ENCODE results near the gene RBM4B. TPM values are rescaled to one million over a fixed set of nuclear protein-coding genes. Genes with fewer than 3 reads are reported as not detected.

Gene RBM4B
- total RNA-seq, 2 experiments from 2014 or later, result 29.1 to 38.3 TPM

DNA sequence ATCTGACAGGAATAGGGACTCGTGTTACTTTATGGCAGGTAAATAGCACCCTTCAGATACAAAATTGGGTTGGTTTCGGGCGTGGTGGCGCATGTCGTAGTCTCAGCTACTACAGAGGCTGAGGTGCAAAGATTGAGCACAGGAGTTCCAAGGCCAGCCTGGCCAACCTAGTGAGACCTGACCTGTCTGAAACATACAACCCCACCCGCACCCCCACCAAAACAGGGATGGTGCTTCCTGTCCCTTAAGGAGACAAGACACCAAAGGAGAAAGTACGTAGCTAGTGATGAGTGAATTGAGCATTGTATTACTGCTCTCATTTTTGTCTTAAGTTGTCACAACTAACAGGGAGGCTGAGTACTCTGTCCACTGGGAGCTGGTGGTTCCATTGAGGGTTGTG, 25.0 kb downstream of the RBM4B start:
- POLR2A ChIA-PET, result no interaction called here
- TF ChIP-seq EZH2phosphoT487 (IDR thresholded peaks at IDR 0.05; ENCODE audit: borderline replicate concordance, low read depth, low read length), result no peak
- TF ChIP-seq, protein P1, sequence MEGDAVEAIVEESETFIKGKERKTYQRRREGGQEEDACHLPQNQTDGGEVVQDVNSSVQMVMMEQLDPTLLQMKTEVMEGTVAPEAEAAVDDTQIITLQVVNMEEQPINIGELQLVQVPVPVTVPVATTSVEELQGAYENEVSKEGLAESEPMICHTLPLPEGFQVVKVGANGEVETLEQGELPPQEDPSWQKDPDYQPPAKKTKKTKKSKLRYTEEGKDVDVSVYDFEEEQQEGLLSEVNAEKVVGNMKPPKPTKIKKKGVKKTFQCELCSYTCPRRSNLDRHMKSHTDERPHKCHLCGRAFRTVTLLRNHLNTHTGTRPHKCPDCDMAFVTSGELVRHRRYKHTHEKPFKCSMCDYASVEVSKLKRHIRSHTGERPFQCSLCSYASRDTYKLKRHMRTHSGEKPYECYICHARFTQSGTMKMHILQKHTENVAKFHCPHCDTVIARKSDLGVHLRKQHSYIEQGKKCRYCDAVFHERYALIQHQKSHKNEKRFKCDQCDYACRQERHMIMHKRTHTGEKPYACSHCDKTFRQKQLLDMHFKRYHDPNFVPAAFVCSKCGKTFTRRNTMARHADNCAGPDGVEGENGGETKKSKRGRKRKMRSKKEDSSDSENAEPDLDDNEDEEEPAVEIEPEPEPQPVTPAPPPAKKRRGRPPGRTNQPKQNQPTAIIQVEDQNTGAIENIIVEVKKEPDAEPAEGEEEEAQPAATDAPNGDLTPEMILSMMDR (conservative IDR thresholded peaks at IDR 0.05; ENCODE audit: low read length), result no peak
- intact Hi-C loops (cut with micrococcal nuclease; ENCODE audit: unreplicated experiment), result no loop called here

DNA sequence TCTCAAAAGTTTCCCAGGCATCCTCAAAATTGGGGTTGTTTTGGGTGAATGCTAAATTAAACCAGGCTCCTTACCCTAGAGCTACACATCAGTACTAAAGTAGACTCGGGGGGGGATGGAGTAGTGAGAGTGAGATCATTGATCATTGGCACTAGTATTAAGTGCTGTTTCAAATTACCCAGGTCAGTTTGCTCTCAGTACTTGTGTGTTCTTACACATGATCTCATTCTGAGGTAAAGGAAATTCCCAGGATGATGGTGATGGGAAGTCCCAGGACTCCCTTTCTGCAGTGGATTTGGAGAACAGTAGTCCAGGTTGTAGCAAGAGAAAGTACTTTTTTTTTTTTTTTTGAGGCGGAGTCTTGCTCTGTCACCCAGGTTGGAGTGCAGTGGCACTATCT, 26.7 kb downstream of the RBM4B start:
- BruUV-seq (replicated peaks), result no TSS peak
- TF ChIP-seq, protein P1 (conservative IDR thresholded peaks at IDR 0.05; ENCODE audit: low read length), result no peak
- TF ChIP-seq EZH2phosphoT487 (IDR thresholded peaks at IDR 0.05; ENCODE audit: borderline replicate concordance, low read depth, low read length), result no peak
- no peaks in the 10 kb centered on the region for H3K9me2 ChIP-seq (ENCODE audit: insufficient read depth, low read length)
- 0 out of 2 replicates have a peak, but pooled peaks cover 3% of the 10 kb centered on the region for H4K20me1 ChIP-seq (ENCODE audit: insufficient read depth, low read length)
- H2AFZ ChIP-seq (ENCODE audit: low read length), result no peak overlapping the region
- H3K9me3 ChIP-seq (ENCODE audit: low read length), result no peaks in the 10 kb centered on the region
- ChIA-PET POLR2A (interaction anchor here (0.5 kb wide), 1 partner anchor 521 kb away, joined by 3 read pairs; no protein-coding TSS in a partner anchor), CTCF (ENCODE audit: unreplicated experiment) (no interaction called here)
- peaks cover 65% of the 10 kb centered on the region for H3K79me2 ChIP-seq (ENCODE audit: insufficient read depth, low read depth, low read length)
- H3K4me3 ChIP-seq (ENCODE audit: low read depth, low read length, poor library complexity, severe bottlenecking), result no peak overlapping the region
- intact Hi-C loops (cut with micrococcal nuclease; ENCODE audit: unreplicated experiment), result no loop called here
- DNase-seq (ENCODE audit: low spot score), result no peak
- no peak overlapping the region for H3K4me2 ChIP-seq (ENCODE audit: low read length)
- no peak overlapping the region for H3K27ac ChIP-seq (ENCODE audit: low read depth, low read length, poor library complexity, severe bottlenecking)
- H3K36me3 ChIP-seq (ENCODE audit: insufficient read depth, low read length), result peaks cover 96% of the 10 kb centered on the region
- H3K4me1 ChIP-seq (ENCODE audit: insufficient read depth, low read length, poor library complexity, severe bottlenecking), result no peaks in the 10 kb centered on the region

More for the DNA sequence above, 25.0 kb downstream of the RBM4B start:
- no peaks in the 10 kb centered on the region for H4K20me1 ChIP-seq (ENCODE audit: insufficient read depth, low read length)
- CTCF ChIA-PET (ENCODE audit: unreplicated experiment), result interaction anchor here (0.6 kb wide), 1 partner anchor 514 kb away, joined by 4 read pairs; no protein-coding TSS in a partner anchor
- TSS peak; percentile 24 for BruUV-seq (replicated peaks)
- H3K9me2 ChIP-seq (ENCODE audit: insufficient read depth, low read length), result no peaks in the 10 kb centered on the region
- no peak overlapping the region for H3K4me2 ChIP-seq (ENCODE audit: low read length)
- no peak overlapping the region for H3K4me3 ChIP-seq (ENCODE audit: low read depth, low read length, poor library complexity, severe bottlenecking)
- peaks cover 95% of the 10 kb centered on the region for H3K36me3 ChIP-seq (ENCODE audit: insufficient read depth, low read length)
- H3K4me1 ChIP-seq (ENCODE audit: insufficient read depth, low read length, poor library complexity, severe bottlenecking), result no peaks in the 10 kb centered on the region
- H3K9me3 ChIP-seq (ENCODE audit: low read length), result no peaks in the 10 kb centered on the region
- peaks cover 60% of the 10 kb centered on the region for H3K79me2 ChIP-seq (ENCODE audit: insufficient read depth, low read depth, low read length)
- no peak overlapping the region for H2AFZ ChIP-seq (ENCODE audit: low read length)
- no peak overlapping the region for H3K27ac ChIP-seq (ENCODE audit: low read depth, low read length, poor library complexity, severe bottlenecking)
- no peak for DNase-seq (ENCODE audit: low spot score)

DNA sequence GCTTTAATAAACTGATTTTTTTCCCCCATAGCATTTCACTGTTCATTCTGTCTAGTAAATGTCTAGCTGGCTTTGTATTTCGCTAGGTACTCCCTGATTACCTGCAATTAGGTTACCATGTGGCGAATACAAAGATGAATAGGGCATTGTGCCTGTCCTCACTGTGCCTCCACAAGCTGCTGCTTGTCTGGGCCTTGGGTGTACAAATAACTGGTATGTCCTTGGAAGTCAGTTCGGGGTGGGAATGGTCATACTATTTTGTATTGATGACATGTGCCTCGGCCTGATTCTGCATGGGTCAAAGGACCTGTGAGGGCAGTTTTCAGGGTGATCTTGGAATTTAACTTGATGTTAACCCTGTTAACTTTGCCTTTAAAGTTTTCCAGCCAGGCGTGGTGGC, 27.8 kb downstream of the RBM4B start:
- no peak for DNase-seq (ENCODE audit: low spot score)
- Histone ChIP-seq H4K20me1 (ENCODE audit: insufficient read depth, low read length) (peaks cover 10% of the 10 kb centered on the region; the same call in 1 of the 2 replicates), H3K9me2 (ENCODE audit: insufficient read depth, low read length) (no peaks in the 10 kb centered on the region), H3K36me3 (ENCODE audit: insufficient read depth, low read length) (peaks cover 99% of the 10 kb centered on the region), H3K79me2 (ENCODE audit: insufficient read depth, low read depth, low read length) (peaks cover 68% of the 10 kb centered on the region), H3K4me1 (ENCODE audit: insufficient read depth, low read length, poor library complexity, severe bottlenecking) (no peaks in the 10 kb centered on the region), H3K4me3 (ENCODE audit: low read depth, low read length, poor library complexity, severe bottlenecking) (no peak overlapping the region), H3K9me3 (ENCODE audit: low read length) (no peaks in the 10 kb centered on the region), H3K27ac (ENCODE audit: low read depth, low read length, poor library complexity, severe bottlenecking) (no peak overlapping the region), H3K4me2 (ENCODE audit: low read length) (no peak overlapping the region), H2AFZ (ENCODE audit: low read length) (no peak overlapping the region)
- BruUV-seq (replicated peaks), result no TSS peak
- intact Hi-C loops (cut with micrococcal nuclease; ENCODE audit: unreplicated experiment), result no loop called here
- no peak for TF ChIP-seq EZH2phosphoT487 (IDR thresholded peaks at IDR 0.05; ENCODE audit: borderline replicate concordance, low read depth, low read length)
- TF ChIP-seq, protein P1 (conservative IDR thresholded peaks at IDR 0.05; ENCODE audit: low read length), result no peak
- CTCF ChIA-PET (ENCODE audit: unreplicated experiment), result no interaction called here
- POLR2A ChIA-PET, result interaction anchor here (2.2 kb wide), 1 partner anchor 10 kb away, joined by 10 read pairs; the partner anchor contains the start of gene RBM4

Measured in OCI-LY7 (cell line).